PFSK-1 (cell line): ENCODE data around the gene PIKFYVE.

Experiments
- FOXP2 ChIP-seq: optimal IDR thresholded peaks from 2 replicates; pipeline ENCODE3; 2011; ENCODE audit warnings: borderline replicate concordance, control low read depth, inconsistent platforms; ENCODE audit not compliant: insufficient read depth; ENCODE audit errors: extremely low read length, extremely low read depth
- POLR2AphosphoS5 ChIP-seq: IDR thresholded peaks from 2 replicates; pipeline ENCODE4 v1.6.1; 2012; ENCODE audit warnings: low read depth, mild to moderate bottlenecking, control low read depth, low read length, moderate library complexity
- SIN3A ChIP-seq: IDR thresholded peaks from 2 replicates; pipeline ENCODE4 v1.6.1; 2012; ENCODE audit warnings: mild to moderate bottlenecking, low read length, moderate library complexity, borderline replicate concordance; ENCODE audit not compliant: insufficient read depth
- TAF1 ChIP-seq: IDR thresholded peaks from 2 replicates; pipeline ENCODE4 v1.6.1; 2012; ENCODE audit warnings: low read length, control low read depth, borderline replicate concordance; ENCODE audit not compliant: insufficient read depth
- TF ChIP-seq, protein P1 (sequence below), 2 experiments: IDR thresholded peaks; 2 replicates each; pipeline versions ENCODE4 v1.6.1 to v1.8.0; 2011 to 2012; ENCODE audit warnings: low read depth in 2 of 2, low read length in 2 of 2, control low read depth in 1 of 2, inconsistent platforms in 1 of 2, mild to moderate bottlenecking in 1 of 2, moderate library complexity in 1 of 2; ENCODE audit not compliant: insufficient read depth in 1 of 2

PIKFYVE gene

DNA sequence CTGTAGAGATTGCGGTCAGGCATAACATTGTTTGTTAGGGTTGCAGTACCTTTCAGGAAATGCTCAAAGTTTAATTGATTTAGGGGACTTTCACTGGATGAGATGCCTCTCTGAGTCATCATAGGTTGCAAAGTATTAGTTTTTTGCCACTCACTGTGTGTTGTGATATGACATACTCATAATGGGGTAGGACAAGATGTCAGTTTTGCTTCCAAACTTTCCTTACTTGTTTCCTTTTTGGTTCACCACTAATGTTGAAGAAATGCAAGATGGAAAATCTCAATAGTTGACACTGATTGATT is 105.5 kb downstream of the PIKFYVE start:
- TF ChIP-seq TAF1 (no peak), FOXP2 (no peak), POLR2AphosphoS5 (no peak), SIN3A (no peak)
- TF ChIP-seq, protein P1, sequence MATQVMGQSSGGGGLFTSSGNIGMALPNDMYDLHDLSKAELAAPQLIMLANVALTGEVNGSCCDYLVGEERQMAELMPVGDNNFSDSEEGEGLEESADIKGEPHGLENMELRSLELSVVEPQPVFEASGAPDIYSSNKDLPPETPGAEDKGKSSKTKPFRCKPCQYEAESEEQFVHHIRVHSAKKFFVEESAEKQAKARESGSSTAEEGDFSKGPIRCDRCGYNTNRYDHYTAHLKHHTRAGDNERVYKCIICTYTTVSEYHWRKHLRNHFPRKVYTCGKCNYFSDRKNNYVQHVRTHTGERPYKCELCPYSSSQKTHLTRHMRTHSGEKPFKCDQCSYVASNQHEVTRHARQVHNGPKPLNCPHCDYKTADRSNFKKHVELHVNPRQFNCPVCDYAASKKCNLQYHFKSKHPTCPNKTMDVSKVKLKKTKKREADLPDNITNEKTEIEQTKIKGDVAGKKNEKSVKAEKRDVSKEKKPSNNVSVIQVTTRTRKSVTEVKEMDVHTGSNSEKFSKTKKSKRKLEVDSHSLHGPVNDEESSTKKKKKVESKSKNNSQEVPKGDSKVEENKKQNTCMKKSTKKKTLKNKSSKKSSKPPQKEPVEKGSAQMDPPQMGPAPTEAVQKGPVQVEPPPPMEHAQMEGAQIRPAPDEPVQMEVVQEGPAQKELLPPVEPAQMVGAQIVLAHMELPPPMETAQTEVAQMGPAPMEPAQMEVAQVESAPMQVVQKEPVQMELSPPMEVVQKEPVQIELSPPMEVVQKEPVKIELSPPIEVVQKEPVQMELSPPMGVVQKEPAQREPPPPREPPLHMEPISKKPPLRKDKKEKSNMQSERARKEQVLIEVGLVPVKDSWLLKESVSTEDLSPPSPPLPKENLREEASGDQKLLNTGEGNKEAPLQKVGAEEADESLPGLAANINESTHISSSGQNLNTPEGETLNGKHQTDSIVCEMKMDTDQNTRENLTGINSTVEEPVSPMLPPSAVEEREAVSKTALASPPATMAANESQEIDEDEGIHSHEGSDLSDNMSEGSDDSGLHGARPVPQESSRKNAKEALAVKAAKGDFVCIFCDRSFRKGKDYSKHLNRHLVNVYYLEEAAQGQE (IDR thresholded peaks at IDR 0.05; ENCODE audit: insufficient read depth in 1 of 2, low read depth in 2 of 2, low read length in 2 of 2) = no peak

DNA sequence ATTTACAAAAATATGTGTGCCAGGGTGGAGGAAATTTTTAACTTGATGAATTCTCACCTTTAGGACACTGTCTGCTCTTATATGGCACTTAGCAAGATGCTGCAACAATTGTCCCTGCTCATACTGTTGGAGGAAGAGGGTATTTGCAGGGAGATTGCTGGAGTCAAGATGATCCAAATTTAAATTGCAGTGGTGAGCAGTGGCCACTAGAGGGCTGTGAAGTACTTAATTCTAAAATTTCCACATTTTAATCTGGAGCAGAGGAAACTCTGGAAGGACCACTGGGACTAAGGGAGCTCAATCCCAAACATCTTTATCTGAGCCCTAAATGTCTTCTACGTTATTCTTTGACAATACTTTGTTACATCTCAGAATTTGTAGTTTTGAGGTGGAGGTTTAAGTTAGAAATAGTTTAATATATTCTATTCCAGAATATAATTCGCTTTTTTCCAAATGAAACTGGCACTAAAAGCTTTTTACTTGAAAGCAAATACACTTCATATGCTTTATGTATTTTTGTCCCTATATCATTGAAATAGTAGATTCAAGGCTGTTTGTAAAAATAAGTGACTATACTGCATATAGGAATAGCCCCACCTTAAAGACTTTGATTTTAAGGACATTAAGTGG is 107.5 kb downstream of the PIKFYVE start:
- TF ChIP-seq FOXP2 = no peak
- no peak for TF ChIP-seq SIN3A
- TF ChIP-seq POLR2AphosphoS5 = no peak
- TF ChIP-seq TAF1 = no peak
- TF ChIP-seq, protein P1 (IDR thresholded peaks at IDR 0.05; ENCODE audit: insufficient read depth in 1 of 2, low read depth in 2 of 2, low read length in 2 of 2) = no peak

DNA sequence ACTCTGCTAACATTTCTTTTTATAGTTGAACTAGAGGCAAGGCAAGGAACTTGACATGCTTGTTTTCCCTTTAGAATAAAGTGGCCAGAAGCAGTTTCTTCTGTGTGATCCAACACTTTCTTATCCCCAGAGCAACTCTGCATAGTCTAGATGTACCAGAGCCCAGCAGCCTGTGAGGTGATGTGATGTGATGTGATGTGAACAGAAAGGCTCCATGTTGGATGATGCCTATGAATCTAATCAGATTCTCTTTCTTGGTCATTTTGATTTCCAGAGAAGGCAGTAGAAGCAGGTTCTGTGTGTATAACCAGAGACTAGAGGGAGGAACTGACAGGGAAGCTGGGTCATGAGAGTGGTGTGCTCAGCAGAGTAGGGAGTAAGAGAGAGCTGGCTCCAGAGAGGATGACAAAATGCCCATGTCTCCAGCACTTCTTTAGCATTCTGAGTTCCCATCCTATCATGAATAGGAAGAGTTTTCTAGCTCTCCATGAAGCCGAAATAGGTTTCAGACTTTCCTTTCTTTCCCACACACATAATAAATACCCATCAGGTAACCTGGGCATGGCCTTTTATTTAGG is 109.5 kb downstream of the PIKFYVE start:
- TF ChIP-seq TAF1 = no peak
- no peak for TF ChIP-seq SIN3A
- no peak for TF ChIP-seq FOXP2
- TF ChIP-seq POLR2AphosphoS5 = no peak
- TF ChIP-seq, protein P1 (IDR thresholded peaks at IDR 0.05; ENCODE audit: insufficient read depth in 1 of 2, low read depth in 2 of 2, low read length in 2 of 2) = no peak

DNA sequence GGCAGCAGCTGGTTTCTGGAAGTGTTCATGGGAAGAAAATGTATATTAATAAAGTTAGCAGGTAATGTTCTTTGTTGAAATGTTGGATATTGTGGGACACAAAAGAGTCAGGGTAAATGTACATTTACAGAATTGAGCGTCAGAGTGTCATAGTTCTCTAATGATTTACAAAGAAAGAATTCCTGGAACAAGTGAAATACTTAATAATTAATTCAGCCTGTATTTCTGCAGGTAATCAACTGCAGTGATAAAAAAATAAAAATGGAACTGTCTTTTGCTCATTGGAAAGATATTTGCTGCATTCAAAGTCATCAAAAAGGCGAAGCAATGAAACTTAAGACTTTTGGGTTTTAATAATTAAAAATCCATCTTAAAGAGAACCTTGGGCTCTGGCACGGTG is 113.1 kb downstream of the PIKFYVE start:
- TF ChIP-seq, protein P1 (IDR thresholded peaks at IDR 0.05; ENCODE audit: insufficient read depth in 1 of 2, low read depth in 2 of 2, low read length in 2 of 2) = no peak
- TF ChIP-seq SIN3A (no peak), TAF1 (no peak), POLR2AphosphoS5 (no peak), FOXP2 (no peak)

DNA sequence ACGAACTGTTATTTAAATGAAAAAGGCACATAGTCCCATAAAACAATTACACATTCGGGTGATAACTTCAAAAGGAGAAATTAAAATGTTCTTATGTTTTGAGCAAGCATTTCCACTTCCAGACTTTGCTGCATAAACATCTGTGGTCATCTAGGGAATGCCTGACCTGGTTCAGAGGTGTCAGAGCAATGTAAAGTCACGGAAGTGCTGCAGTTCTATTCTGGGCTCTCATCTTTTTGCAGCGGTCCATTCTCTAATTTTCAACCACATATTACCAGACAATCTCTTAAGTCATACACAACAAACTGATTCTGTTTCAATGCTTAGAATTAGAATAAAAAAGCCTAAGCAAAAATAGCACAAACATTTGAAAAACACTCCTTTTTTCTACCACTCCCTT is 118.6 kb downstream of the PIKFYVE start:
- TF ChIP-seq, protein P1 (IDR thresholded peaks at IDR 0.05; ENCODE audit: insufficient read depth in 1 of 2, low read depth in 2 of 2, low read length in 2 of 2) = no peak
- TF ChIP-seq SIN3A = no peak
- no peak for TF ChIP-seq TAF1
